ENCODE results near the gene RALGPS1.

The RALGPS1 gene

GRCh38 chr9:127106466-127106855 is 191.9 kb downstream of the RALGPS1 start:
- DNase-seq, result no peak

DNA sequence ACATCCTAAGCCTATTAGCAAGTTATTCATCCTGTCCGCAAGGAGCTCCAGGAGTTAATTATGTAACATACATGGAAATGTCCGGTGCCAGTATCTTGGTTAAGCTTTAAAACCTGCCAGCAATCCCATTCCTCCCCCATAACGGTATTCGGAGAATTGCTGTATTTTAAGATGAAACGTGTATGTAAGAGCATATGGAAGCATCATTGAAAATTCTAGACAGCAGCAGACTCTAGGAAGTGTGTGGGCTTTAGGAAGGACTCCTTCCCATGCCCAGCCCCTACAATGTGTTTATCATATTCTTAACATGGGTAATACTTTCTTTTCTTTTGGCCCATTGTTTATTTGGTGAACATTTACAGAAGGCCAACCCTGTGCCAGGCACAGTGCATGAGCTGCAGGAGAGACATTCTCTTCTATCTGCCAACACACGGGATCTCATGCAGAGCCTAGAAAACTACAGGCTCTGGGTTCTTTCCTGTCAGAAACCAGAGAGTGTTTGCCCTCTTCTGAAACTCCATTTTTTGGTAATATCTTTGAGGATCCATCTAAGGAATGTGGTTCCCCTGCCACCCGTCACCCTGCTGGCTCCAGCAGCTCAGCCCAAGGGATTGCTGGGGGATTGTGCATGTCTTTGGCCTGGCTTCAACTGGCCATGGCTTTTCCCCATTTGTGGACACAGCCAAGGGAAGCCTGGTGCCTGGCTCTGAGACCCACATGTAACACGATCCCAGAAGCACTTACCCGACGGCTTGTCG is 192.8 kb downstream of the RALGPS1 start:
- DNase-seq, result no peak

DNA sequence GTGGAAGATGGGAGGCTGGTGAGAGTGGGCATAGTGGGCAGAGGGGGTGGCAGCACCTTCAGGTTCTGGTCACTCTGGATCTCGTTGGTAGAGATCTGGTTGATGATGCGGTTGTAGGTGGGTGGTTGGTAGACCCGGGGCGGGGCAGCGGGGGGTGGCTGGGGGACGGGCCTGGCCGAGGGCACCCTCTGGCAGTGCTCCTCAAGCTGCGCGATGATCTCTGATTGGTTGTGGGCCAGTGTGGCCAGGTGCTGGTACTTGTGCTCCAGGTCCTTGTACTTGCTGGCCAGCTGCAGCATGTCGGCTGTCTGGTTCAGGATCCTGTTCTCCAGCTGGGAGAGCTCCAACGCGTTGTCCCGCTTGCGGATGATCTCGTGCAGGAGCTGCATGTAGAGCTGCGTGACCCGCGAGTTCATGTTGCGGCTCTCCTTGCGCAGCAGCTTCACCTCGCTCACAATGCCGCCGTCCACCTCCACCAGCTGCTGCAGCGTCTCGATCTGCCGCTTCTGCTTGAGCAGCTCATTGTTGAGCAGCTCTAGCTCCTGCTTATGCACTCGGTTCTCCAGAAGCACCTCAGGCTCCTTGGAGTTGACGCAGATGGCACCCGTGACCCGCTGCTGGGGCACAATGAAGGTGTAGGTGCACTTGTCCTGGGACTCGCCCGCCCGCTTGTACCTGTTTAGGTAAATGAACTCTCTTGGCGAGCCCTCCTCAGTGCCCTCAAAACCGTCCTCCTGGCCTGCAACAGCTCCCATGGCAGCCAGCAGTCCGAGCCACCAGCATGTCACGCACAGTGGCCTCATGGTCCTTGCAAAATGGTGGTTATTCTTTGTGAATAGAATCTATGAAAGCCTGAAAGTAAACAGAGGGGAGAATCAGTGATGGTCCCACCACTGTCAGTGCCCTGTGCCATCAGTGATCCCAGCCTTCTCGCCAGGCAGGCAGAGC is 193.6 kb downstream of the RALGPS1 start:
- DNase-seq, result no peak

- no peak for DNase-seq
Measured at GRCh38 chr9:127109212-127109711, 194.7 kb downstream of the RALGPS1 start.

DNA sequence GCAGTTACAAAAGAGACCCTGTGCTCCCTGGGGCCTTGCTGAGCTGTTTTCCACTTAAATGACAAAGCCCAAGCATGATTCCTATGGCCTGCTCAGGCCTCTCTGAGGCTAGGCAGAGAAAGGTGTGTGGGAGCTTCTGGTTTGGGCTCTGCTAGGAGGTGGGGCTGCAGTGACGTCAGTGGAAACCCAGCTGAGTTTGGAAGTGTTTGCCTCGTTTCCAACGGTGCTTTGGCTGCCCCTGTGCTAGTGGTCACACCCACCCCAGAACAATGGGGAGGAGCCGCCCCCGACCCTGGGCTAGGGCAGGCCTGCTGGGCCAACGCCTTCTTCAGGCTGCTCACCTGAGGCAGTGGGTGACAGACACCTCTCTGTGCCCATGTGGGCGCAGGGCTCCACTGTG is 197.5 kb downstream of the RALGPS1 start:
- no peak for DNase-seq

DNA sequence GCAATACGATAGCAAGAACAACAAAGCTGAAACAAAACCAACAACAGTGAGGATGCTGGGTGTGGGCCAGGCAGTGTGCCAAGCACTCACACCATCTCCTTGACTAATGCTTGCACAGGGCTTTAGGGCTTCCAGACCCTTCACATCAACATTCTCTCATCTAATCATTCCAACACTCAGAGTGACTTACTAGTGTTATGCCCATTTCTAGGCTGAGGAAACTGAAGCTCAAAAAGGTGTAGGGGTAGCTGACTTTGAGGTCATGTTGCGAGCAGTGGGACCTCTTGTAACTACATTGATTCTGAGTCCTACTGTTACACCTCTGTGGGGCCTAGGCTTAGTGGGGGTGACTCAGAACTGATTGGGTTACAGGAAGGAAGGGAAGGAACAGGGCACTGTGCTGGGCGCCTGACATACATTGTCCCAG is 198.2 kb downstream of the RALGPS1 start:
- DNase-seq, result no peak

- DNase-seq, result no peak
Measured at GRCh38 chr9:127113191-127113972, 198.8 kb downstream of the RALGPS1 start.

DNA sequence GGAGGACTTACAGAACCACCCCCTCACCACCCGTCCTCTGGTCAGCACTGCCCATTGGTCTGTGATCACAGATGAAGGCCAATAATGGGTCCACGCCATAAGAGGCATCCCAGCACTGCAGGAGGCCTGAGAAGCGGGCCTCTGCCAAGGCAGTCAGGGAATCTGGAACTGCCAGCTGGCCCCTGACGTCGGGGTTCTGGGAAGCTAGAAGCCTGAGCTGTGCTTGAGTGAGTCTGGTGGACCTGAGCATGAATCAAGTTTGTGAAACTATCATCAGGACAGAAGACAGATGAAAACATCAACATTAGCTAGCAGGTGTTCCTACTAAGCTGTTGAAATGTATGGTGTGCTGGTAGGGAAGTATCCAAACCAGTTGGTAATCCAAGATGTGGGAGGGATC is 200.0 kb downstream of the RALGPS1 start:
- no peak for DNase-seq

GRCh38 chr9:127116088-127116726 is 201.6 kb downstream of the RALGPS1 start:
- DNase-seq, result no peak

DNA sequence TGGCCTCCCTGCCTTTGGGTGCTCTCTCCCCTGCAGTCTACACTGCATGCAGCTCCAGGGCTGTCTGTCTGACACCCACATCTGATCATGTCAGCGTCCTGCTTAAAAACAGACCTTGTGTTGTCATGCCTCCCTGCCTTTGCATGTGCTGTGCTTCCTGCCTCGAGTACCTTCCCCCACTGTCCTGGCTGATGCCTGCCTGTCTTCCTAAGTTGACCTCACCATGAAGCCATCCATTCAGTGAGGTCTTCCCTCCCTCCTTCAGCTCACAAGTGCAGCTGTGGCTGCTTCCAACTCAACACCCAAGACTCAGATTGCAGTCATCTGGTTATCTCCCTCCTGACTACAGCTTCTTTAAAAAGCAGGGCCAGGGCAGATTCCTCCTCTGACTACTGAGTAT is 202.4 kb downstream of the RALGPS1 start:
- DNase-seq, result no peak

- no peak for DNase-seq
Measured at GRCh38 chr9:127117801-127118200, 203.2 kb downstream of the RALGPS1 start.

DNA sequence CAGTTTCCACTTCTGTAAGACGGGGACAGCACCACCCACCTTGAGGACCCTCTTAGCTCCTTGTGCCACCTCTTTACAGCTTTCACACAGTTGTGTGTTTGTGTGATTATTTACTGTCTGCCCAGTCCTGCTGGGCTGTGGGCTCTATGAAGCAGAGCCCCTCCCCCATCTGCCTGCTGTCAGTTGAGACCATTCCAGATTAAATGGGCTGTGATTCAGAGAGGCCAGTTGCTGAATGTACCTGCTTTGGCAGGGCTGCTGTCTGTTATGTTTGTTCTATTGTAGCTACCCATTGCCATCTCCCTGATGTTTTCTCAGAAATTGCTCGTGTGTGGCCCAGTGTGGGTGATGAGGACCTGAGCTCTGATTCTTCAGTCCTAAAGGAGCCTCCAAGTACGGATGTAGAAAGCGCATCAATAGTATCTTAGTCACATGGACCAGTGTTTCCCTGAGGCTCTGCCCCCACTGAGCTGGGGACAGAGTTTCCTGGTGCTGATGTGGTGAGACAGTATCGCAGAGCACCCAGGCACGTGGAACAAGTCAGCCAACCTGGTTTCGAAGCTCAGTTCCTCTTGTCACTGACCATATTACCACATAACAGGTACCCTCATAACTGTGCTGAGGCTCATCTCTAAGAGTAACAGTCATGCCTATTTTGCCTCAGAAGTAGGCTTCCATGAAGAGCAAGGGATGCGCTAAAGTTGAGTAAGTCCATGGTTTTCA is 204.2 kb downstream of the RALGPS1 start:
- no peak for DNase-seq

DNA sequence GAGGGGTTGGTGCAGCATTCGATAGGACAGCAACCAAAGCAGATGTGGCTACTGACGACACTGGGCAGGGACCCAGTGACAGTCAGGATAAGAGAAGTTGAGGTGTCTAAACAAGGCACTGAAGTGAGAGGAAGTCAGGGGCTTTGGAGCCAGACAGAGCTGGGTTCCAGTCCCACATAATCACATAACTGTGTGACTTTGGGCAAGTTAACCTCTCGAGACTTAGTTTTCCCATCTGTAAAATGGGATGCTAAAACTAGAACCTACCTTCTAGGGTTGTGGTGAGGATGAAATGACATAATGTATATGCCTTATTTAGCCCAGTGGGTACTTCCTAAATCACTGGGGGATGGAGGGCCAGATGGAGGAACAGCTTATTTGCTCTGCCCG is 204.7 kb downstream of the RALGPS1 start:
- no peak for DNase-seq

DNA sequence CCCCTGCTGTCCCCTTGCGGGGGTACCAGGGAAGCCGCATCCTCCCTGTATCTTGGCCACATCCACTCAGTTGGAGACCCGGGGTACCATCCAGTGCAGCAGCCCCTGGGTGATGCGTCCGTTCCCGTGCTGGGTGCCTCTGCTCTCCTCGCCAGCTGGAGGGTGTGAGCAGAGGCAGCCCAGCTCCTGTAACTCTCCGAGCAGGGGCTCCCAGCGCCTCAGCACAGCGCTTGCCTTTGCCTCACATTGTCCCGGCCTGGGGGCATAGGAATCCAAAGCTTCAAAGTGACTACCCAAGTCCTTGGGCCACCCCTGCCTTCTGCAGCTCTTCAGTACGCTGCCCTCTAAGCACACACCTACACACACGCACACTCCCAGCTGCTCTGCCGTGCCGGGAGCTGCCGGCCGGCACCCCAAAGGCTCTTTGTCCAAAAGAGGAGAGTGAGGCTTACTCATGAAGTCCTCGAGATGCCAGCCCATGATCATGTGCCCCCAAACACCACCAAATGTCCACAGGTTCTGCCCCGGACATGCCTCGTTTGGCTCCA is 207.1 kb downstream of the RALGPS1 start:
- DNase-seq, result no peak

GRCh38 chr9:127122176-127123063 is 207.8 kb downstream of the RALGPS1 start, which contains the start of gene ANGPTL2:
Gene ANGPTL2, minus strand, starts transcription at chr9:127122635. Its CDS starts 13,904 bp downstream, at chr9:127108731.
- peak; percentile 12 for DNase-seq

- no peak for DNase-seq
Measured at GRCh38 chr9:127123064-127123890, 208.7 kb downstream of the RALGPS1 start.

GRCh38 chr9:127124111-127124531 is 209.5 kb downstream of the RALGPS1 start:
- DNase-seq, result no peak

DNA sequence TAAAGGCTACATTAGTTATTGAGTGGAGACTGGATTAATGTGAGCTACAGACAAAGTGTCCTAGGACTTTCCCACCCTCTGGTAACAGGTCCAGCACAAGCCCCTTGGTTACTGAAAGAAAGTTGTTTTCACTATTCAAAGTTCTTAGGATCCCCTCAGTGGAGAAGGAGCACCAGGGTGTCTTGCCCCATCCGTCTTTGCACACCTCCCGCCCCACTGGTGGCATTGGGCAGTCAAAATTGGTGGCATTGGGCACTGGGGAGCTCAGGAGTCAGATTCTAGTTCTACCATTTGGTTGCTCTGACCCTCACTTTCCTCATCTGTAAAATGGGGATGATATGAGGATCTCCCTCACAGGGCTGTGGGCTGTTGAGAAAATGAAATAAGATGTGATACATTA is 210.2 kb downstream of the RALGPS1 start:
- DNase-seq, result no peak

DNA sequence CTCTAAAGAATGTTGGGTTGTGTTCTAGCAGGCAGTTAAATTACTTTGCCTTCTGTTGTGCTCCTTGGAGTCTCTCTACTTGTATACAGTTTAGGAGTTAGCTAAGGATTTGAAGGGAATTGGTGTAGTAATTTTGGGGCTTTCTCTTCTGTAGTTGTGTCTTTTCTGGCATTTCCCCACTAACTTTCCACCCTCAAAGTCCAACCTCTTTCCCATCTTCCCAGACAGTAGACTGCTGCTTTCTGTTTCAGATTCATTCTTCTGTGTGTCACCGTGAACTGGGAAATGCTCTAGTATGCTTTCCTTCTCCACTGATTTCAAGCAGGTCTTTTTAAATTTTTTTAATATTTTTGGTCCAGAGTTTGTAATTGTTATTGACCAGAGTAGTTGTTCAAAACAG is 212.4 kb downstream of the RALGPS1 start:
- DNase-seq, result no peak

Data from CD4-positive, alpha-beta T cell treated with Interleukin-6 for 4 hours (primary cell).